Subcutaneous abdominal adipose tissue (tissue), 5 donors: ENCODE results near the gene RNF32.

Experiments used
- H3K27ac ChIP-seq: one replicate; pipeline ENCODE4 v1.7.0; 2013; ENCODE audit warnings: low read depth, mild to moderate bottlenecking, inconsistent platforms, low read length, moderate library complexity
- H3K27me3 ChIP-seq, 5 donors: one replicate each; pipeline ENCODE4 v1.7.0; 2013; ENCODE audit warnings: low read length in 5 of 5, inconsistent platforms in 1 of 5; ENCODE audit not compliant: control insufficient read depth in 5 of 5, insufficient read depth in 4 of 5
- H3K36me3 ChIP-seq, 5 donors: one replicate each; pipeline ENCODE4 v1.7.0; 2013; ENCODE audit warnings: low read length in 5 of 5; ENCODE audit not compliant: control insufficient read depth in 5 of 5, insufficient read depth in 5 of 5
- H3K4me1 ChIP-seq, 5 donors: one replicate each; pipeline ENCODE4 v1.7.0; 2013; ENCODE audit warnings: low read length in 5 of 5, mild to moderate bottlenecking in 3 of 5, moderate library complexity in 1 of 5; ENCODE audit not compliant: control insufficient read depth in 5 of 5, insufficient read depth in 5 of 5
- H3K4me3 ChIP-seq, 5 donors: one replicate each; pipeline ENCODE4 v1.7.0; 2013; ENCODE audit warnings: low read length in 5 of 5, low read depth in 1 of 5
- H3K9ac ChIP-seq, 5 donors: one replicate each; pipeline ENCODE4 v1.7.0; 2013; ENCODE audit warnings: low read length in 5 of 5, mild to moderate bottlenecking in 4 of 5, moderate library complexity in 3 of 5
- H3K9me3 ChIP-seq, 5 donors: one replicate each; pipeline ENCODE4 v1.7.0; 2013; ENCODE audit warnings: low read length in 5 of 5; ENCODE audit not compliant: control insufficient read depth in 5 of 5
- donor health status: healthy.
- donor health status: healthy.
- donor health status: healthy.
- donor health status: healthy.
- donor health status: healthy.

Gene RNF32

DNA sequence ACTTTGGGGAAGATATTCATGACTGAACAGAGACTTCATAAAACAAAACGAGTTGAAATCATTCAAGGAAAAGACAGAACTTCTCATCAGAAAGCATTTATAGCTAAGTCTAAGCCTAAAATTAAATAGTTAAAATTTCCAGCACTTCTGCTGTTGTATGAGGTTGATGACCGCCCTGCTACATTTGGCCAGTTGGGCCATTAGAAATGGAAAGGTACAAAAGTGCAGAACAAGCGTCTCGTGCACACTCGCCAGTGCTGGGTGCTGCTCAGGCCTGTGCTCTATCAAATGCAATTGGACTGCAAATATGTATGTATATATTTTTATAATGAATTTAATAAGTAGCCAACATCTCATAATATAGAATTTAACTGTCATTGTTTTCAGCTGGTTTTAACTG lies 34.4 kb upstream of the RNF32 start:
- H3K27me3 ChIP-seq, result peaks cover 0 to 3% (median 0%) of the 10 kb centered on the region in 5 donors

DNA sequence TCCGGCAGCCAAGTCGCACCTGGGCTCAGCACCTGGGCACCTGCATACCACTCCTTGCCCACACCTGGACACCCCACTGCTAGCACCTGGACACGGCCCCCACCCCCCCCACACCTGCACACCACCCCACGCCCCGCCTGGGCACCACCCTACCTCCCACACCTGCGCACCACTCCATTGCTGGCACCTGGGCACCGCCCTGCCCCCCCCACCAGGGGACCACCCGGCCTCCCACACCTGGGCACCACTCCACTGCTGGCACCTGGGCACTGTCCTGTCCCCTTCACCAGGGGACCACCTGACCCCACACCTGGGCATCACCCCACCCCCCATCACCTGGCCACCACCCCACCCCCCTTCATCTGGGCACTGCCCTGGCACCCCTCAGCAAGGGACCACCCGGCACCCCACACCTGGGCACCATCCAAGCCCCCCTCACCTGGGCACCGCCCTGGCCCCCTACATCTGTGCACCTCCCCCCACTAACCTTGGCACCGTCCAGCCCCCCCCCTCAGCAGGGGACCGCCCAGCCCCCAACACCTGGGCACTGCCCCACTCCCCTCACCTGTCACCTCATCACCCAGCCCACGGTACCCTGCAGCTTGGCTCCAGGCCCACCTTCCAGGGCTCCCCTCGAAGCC lies 33.8 kb upstream of the RNF32 start:
- H3K4me3 ChIP-seq, result peak overlapping the region in 3 of 5 donors; percentile 50 to 66 (median 60)

More for the DNA sequence above, 34.4 kb upstream of the RNF32 start:
- Histone ChIP-seq H3K36me3 (no peaks in the 10 kb centered on the region), H3K4me1 (peaks cover 0 to 15% (median 13%) of the 10 kb centered on the region in 5 donors), H3K4me3 (no peak overlapping the region), H3K9me3 (no peaks in the 10 kb centered on the region), H3K9ac (no peak overlapping the region), H3K27ac (no peak overlapping the region)

DNA sequence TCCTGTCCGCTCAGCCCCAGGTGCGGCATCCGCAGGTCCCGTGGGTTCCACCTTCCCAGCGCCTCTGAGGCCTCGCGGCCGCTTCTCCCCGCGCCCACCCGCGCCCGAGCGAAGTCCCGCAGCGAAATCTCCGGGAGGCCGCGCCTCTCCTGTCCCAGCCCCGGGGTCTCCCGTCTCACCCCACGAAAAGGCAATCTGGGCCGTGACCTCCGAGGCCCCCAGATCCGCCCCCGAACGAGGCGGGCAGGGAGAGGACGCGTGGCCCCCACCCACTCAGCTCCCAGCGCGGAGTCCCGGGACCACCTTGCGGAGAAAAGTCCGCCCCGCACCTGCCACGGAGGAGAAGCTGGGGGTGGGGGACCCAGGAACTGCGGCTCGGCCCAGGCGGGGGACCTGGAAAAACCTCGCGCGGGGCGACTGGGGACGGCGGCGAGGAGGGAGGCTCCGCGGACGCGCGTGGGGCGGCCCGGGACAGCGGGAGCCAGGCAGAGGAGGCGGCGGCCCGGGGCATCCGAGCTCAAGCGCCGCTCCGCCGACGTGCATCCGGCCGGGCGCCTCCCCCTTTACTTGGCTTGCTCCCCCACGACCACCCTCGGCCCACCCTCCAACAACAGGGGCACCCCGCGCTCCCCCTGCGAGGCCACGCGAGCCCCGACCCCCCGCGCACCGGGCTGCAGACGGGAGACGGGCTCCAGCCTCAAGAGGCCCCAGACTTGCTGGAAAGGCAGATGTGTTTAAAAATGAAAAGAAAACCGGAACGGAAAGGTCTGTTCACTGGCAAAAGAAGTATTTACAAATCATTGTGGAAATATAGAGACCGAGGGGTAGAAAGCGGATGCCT lies 33.0 kb upstream of the RNF32 start:
- no peak overlapping the region for H3K27ac ChIP-seq
- peaks cover 0 to 4% (median 0%) of the 10 kb centered on the region in 5 donors for H3K27me3 ChIP-seq
- peaks cover 0 to 15% (median 13%) of the 10 kb centered on the region in 5 donors for H3K4me1 ChIP-seq
- H3K4me3 ChIP-seq, result peak overlapping the region; percentile 37 to 66 (median 60)
- H3K36me3 ChIP-seq, result no peaks in the 10 kb centered on the region
- peaks cover 0 to 3% (median 0%) of the 10 kb centered on the region in 5 donors for H3K9me3 ChIP-seq
- peak overlapping the region in 1 of 5 donors; percentile 43 for H3K9ac ChIP-seq

More for the DNA sequence above, 33.8 kb upstream of the RNF32 start:
- no peak overlapping the region for H3K9ac ChIP-seq
- peaks cover 0 to 15% (median 13%) of the 10 kb centered on the region in 5 donors for H3K4me1 ChIP-seq
- no peaks in the 10 kb centered on the region for H3K9me3 ChIP-seq
- peaks cover 0 to 4% (median 0%) of the 10 kb centered on the region in 5 donors for H3K27me3 ChIP-seq
- H3K27ac ChIP-seq, result no peak overlapping the region
- H3K36me3 ChIP-seq, result no peaks in the 10 kb centered on the region

GRCh38 chr7:156608173-156608478 lies 32.4 kb upstream of the RNF32 start:
- Histone ChIP-seq H3K27ac (no peak overlapping the region), H3K9me3 (peaks cover 0 to 3% (median 0%) of the 10 kb centered on the region in 5 donors), H3K27me3 (peaks cover 0 to 4% (median 1%) of the 10 kb centered on the region in 5 donors), H3K36me3 (no peaks in the 10 kb centered on the region), H3K4me3 (peak overlapping the region; percentile 37 to 66 (median 60)), H3K4me1 (peaks cover 0 to 14% (median 12%) of the 10 kb centered on the region in 5 donors), H3K9ac (peak overlapping the region in 1 of 5 donors; percentile 43)

DNA sequence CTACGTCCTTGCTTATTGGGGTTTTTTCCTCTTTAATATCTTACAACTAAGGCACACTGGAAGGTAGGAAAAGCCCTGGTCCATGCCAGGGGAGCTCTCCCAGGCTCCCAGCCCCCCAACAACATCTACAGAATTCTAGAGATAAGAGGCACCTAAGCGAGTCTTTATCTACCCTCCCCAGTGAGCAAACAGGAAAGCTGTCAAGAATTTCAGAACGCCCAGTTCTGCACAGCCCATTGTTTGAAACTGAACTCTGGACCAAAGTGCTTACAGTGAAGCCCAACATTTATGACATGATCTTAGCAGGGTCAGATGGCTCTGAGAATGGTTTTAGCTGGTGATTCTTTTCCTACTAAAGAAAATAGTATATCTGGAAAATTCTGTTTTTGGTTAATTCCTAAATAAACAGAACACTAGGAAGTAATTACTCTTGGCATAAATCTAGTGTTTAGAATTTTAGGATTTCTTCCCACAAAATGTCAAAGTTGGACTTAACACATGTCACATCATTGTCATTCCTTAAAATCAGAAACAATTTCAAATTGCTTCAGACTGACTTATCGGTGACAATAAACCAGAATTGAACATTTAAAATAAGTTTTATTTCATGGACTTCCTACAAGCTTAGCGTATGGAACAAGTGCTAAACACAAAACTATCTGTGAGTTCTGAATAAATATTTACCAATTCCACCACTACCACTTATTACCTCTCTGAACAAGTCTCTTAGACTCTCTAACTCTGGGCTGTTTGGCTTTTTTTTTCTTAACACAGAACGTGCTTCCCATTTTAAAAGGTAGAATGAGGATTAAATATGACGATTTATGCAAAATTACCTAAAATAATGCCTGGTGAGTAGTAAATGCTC lies 31.3 kb upstream of the RNF32 start:
- peaks cover 0 to 4% (median 2%) of the 10 kb centered on the region in 5 donors for H3K27me3 ChIP-seq
- H3K36me3 ChIP-seq, result no peaks in the 10 kb centered on the region
- peaks cover 0 to 3% (median 0%) of the 10 kb centered on the region in 5 donors for H3K9me3 ChIP-seq
- peaks cover 0 to 14% (median 12%) of the 10 kb centered on the region in 5 donors for H3K4me1 ChIP-seq
- no peak overlapping the region for H3K27ac ChIP-seq
- H3K9ac ChIP-seq, result no peak overlapping the region
- H3K4me3 ChIP-seq, result no peak overlapping the region

DNA sequence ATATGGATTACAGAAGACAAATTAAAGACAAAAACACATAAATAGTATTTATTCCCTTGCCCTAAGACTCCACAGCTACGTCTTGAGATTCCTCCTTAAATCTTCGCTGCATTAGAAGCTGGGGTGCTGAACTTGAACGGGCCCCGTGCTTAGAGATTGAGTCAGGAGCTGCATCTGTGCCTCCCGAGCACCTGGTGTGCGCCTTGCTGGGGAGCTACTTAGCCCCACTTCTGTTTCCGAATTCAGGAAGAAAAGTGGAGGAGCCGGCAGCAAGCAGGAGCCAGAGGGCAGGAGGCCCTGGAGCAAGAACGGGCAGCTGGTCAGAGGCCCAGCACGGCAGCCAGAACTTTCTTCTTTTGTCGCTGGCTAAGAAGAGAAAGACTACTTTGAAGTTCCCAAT lies 30.4 kb upstream of the RNF32 start:
- Histone ChIP-seq H3K36me3 (no peaks in the 10 kb centered on the region), H3K27me3 (peaks cover 0 to 4% (median 2%) of the 10 kb centered on the region in 5 donors), H3K4me1 (peaks cover 0 to 14% (median 12%) of the 10 kb centered on the region in 5 donors), H3K4me3 (no peak overlapping the region), H3K9me3 (peaks cover 0 to 3% (median 0%) of the 10 kb centered on the region in 5 donors), H3K9ac (no peak overlapping the region), H3K27ac (no peak overlapping the region)

GRCh38 chr7:156610601-156611000 lies 30.0 kb upstream of the RNF32 start:
- H3K27me3 ChIP-seq, result peaks cover 0 to 4% (median 2%) of the 10 kb centered on the region in 5 donors
- peaks cover 0 to 14% (median 12%) of the 10 kb centered on the region in 5 donors for H3K4me1 ChIP-seq
- H3K27ac ChIP-seq, result no peak overlapping the region
- no peak overlapping the region for H3K4me3 ChIP-seq
- no peaks in the 10 kb centered on the region for H3K36me3 ChIP-seq
- peaks cover 0 to 3% (median 0%) of the 10 kb centered on the region in 5 donors for H3K9me3 ChIP-seq
- no peak overlapping the region for H3K9ac ChIP-seq

DNA sequence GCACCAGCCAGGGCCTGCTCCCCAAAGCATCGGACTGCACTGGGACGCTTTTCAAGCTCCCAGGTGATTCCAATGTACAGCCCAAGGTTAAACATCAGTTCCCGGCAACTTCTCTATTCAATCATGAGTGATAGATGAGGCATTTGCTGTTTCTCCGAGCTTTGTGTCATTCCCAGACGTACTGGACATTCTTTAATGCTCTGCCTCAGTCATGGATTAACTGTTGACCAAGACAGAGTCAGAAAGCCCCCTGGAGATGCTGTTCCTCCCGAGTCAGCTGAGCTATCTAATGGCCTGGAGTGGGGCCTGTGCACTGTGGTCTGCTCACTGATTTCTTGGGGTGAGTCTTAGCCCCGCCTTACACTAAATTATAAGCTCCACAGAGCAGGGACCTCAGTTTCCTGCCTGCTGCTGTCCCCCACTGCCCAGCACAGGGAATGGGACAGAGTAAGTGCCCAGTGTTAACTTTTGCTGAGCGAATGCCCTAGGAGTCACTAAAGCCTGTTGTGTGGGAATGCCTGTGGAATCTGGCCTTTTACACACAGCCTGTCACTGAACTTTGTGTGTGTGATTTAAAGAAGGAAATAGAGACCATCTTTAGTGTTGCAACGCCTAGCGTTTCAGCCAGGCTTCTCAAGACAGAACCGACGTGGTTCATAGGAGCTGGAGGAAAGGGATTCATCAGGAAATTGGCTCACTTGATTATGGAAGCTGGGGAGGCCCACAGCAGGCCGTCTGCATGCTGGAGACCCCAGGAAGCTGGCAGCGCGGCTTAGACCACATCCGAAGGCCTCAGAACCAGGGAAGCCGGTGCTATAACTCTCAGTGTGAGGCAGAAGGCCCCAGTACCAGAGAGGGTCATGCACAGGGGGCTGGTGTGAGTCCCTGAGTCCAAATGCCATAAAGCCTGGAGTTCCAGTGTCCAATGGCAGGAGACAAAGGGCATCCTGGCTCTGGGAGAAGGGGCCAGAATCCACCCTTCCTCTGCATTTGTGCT lies 29.3 kb upstream of the RNF32 start:
- Histone ChIP-seq H3K4me1 (peaks cover 0 to 15% (median 14%) of the 10 kb centered on the region in 5 donors), H3K9ac (peak overlapping the region in 1 of 5 donors; percentile 8), H3K4me3 (no peak overlapping the region), H3K27me3 (peaks cover 0 to 5% (median 3%) of the 10 kb centered on the region in 5 donors), H3K27ac (no peak overlapping the region), H3K9me3 (peaks cover 0 to 3% (median 0%) of the 10 kb centered on the region in 5 donors), H3K36me3 (no peaks in the 10 kb centered on the region)

GRCh38 chr7:156612930-156613329 lies 27.6 kb upstream of the RNF32 start:
- H3K27me3 ChIP-seq, result peaks cover 0 to 14% (median 4%) of the 10 kb centered on the region in 5 donors
- H3K4me1 ChIP-seq, result peaks cover 0 to 12% (median 8%) of the 10 kb centered on the region in 5 donors
- no peak overlapping the region for H3K27ac ChIP-seq
- H3K4me3 ChIP-seq, result no peak overlapping the region
- H3K36me3 ChIP-seq, result no peaks in the 10 kb centered on the region
- H3K9me3 ChIP-seq, result peaks cover 0 to 3% (median 0%) of the 10 kb centered on the region in 5 donors
- H3K9ac ChIP-seq, result no peak overlapping the region
